ENCODE results near the gene IGFBP6. TPM values are rescaled to one million over a fixed set of nuclear protein-coding genes. Genes with fewer than 3 reads are reported as not detected.

IGFBP6 gene, protein sequence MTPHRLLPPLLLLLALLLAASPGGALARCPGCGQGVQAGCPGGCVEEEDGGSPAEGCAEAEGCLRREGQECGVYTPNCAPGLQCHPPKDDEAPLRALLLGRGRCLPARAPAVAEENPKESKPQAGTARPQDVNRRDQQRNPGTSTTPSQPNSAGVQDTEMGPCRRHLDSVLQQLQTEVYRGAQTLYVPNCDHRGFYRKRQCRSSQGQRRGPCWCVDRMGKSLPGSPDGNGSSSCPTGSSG
- 0.43 TPM for polyA plus RNA-seq (2013, experiment 1 of 2)
- 0.53 TPM for polyA plus RNA-seq (2013, experiment 2 of 2)

DNA sequence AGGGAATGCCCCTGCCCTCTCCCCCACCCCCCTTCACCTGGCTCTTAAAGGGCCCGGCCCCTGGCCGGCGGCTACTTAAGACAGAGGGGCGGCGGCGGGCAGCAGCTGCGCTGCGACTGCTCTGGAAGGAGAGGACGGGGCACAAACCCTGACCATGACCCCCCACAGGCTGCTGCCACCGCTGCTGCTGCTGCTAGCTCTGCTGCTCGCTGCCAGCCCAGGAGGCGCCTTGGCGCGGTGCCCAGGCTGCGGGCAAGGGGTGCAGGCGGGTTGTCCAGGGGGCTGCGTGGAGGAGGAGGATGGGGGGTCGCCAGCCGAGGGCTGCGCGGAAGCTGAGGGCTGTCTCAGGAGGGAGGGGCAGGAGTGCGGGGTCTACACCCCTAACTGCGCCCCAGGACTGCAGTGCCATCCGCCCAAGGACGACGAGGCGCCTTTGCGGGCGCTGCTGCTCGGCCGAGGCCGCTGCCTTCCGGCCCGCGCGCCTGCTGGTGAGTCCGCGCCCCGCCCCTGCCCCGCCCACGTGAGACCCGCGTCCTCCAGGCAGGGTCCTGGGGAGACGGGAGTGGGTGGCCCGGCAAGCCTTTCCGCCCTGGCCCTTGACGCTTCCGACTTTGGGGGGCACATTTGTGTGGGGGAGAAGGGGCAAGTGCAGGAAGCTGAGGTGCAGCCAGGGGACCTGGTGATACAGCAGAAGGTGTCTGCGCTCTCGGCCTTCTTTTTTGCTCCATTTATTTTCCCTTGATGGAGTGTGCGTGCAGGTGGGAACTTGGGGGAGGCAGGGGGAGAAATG is at the start of gene IGFBP6:
Gene IGFBP6, plus strand, starts transcription at position 104 of the 790 bp plus-strand sequence. Its CDS starts 51 bp downstream, at position 155.
- H3K4me3 ChIP-seq (ENCODE audit: low read length in 2 of 2): peak within 1 kb of the TSS; percentile 40 to 86
- H4K91ac ChIP-seq (ENCODE audit: low read depth, low read length, poor library complexity): peak within 1 kb of the TSS; percentile 35
- peak within 1 kb of the TSS; percentile 99 for H3K4me2 ChIP-seq (ENCODE audit: insufficient read depth, low read length, poor library complexity, severe bottlenecking)
- H3K9me3 ChIP-seq (replicated peaks in 1 of 2; ENCODE audit: control insufficient read depth in 2 of 2, insufficient read depth in 1 of 2, low read depth in 1 of 2, low read length in 2 of 2): no peaks in the 10 kb centered on the region
- H2BK12ac ChIP-seq (ENCODE audit: low read length): peak within 1 kb of the TSS; percentile 78
- peak within 1 kb of the TSS; percentile 76 for H2BK15ac ChIP-seq (ENCODE audit: low read length)
- peak within 1 kb of the TSS; percentile 91 for H2AFZ ChIP-seq (ENCODE audit: low read length)
- peaks cover 12 to 17% of the 10 kb centered on the region in 2 donors for H3K4me1 ChIP-seq (ENCODE audit: control insufficient read depth in 2 of 2, insufficient read depth in 1 of 2, low read depth in 1 of 2, low read length in 2 of 2)
- H2AK5ac ChIP-seq (ENCODE audit: low read depth, low read length): peak within 1 kb of the TSS; percentile 82
- peaks cover 4 to 73% (median 31%) of the 10 kb centered on the region in 3 experiments for H3K27me3 ChIP-seq (ENCODE audit: control insufficient read depth in 3 of 3, insufficient read depth in 3 of 3, low read depth in 1 of 3, low read length in 3 of 3)
- H3K14ac ChIP-seq (ENCODE audit: low read length): peak within 1 kb of the TSS; percentile 97
- no peak within 1 kb of the TSS for H2BK5ac ChIP-seq (ENCODE audit: low read length)
- H3K36me3 ChIP-seq (replicated peaks in 1 of 2; ENCODE audit: control insufficient read depth in 2 of 2, insufficient read depth in 2 of 2, low read length in 2 of 2): no peaks in the 10 kb centered on the region
- no CpG with 5 or more reads among the region's 51 CpGs for WGBS, 2 donors (ENCODE audit: extremely low coverage in 2 of 2, insufficient read length in 2 of 2, insufficient replicate concordance in 1 of 2)
- no peak within 1 kb of the TSS for H3K27ac ChIP-seq (replicated peaks; ENCODE audit: low read length)
- H3K23ac ChIP-seq (ENCODE audit: low read depth, low read length, poor library complexity): peak within 1 kb of the TSS; percentile 87
- no peak within 1 kb of the TSS for H3K4ac ChIP-seq (ENCODE audit: low read length)
- no peaks in the 10 kb centered on the region for H3K79me1 ChIP-seq (ENCODE audit: low read depth, low read length)
- peak within 1 kb of the TSS; percentile 97 for H3K18ac ChIP-seq (ENCODE audit: low read length)
- peak; percentile 40 for DNase-seq (ENCODE audit: low spot score)
- peak within 1 kb of the TSS; percentile 90 for H3K9ac ChIP-seq (ENCODE audit: low read depth, low read length, poor library complexity)
- no peak within 1 kb of the TSS for H4K8ac ChIP-seq (ENCODE audit: low read depth, low read length)
- peak within 1 kb of the TSS; percentile 62 for H2BK120ac ChIP-seq (ENCODE audit: low read depth, low read length)

DNA sequence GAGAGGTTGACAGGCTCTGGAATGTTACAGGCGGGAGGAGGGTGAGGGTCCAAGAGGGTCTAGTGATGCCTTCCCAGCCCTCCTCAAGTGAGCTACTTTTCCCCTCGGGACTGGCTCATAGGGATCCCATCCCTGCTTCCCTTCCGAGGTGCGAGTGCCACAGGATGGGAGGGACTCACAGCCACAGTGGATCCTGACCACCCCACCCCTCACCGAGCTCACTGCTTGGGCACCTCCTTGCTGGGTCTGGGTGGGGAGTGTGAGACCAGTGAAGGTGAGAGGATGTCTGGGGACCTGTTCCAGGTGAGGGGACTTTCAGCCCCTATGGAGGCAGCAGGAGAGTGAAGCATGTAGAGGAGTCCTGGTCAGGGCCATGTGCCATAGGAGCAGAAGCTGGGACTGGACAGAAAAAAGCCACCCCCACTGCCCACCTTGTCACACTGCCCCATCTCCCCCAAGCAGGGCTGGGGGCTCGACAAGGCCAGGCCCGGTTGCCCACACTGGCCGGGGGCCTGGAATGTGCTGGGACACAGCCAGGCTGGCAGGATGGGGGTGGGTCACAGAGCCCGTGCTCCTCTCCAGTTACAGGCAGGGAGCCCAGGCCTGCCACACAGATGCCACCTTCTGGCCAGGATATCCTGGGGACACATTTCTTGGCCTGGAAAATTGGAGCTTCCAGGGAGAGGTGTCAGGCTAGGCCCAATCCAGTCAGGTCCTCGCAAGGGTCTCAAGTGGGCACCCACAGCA is 49.3 kb upstream of the IGFBP6 start:
- peak overlapping the region; percentile 71 for H3K27ac ChIP-seq (replicated peaks; ENCODE audit: low read length)
- peaks cover 0 to under 1% of the 10 kb centered on the region in 2 donors for H3K36me3 ChIP-seq (replicated peaks in 1 of 2; ENCODE audit: control insufficient read depth in 2 of 2, insufficient read depth in 2 of 2, low read length in 2 of 2)
- peak overlapping the region; percentile 28 for H2AK5ac ChIP-seq (ENCODE audit: low read depth, low read length)
- no peak overlapping the region for H4K8ac ChIP-seq (ENCODE audit: low read depth, low read length)
- H3K9me3 ChIP-seq (replicated peaks in 1 of 2; ENCODE audit: control insufficient read depth in 2 of 2, insufficient read depth in 1 of 2, low read depth in 1 of 2, low read length in 2 of 2): no peaks in the 10 kb centered on the region
- no CpG with 5 or more reads among the region's 10 CpGs for WGBS, 2 donors (ENCODE audit: extremely low coverage in 2 of 2, insufficient read length in 2 of 2, insufficient replicate concordance in 1 of 2)
- H3K4ac ChIP-seq (ENCODE audit: low read length): no peak overlapping the region
- H3K4me1 ChIP-seq (ENCODE audit: control insufficient read depth in 2 of 2, insufficient read depth in 1 of 2, low read depth in 1 of 2, low read length in 2 of 2): peaks cover 38 to 45% of the 10 kb centered on the region in 2 donors
- H3K4me2 ChIP-seq (ENCODE audit: insufficient read depth, low read length, poor library complexity, severe bottlenecking): peak overlapping the region; percentile 72
- no peaks in the 10 kb centered on the region for H3K79me1 ChIP-seq (ENCODE audit: low read depth, low read length)
- no peak overlapping the region for H3K14ac ChIP-seq (ENCODE audit: low read length)
- H2BK120ac ChIP-seq (ENCODE audit: low read depth, low read length): no peak overlapping the region
- H3K9ac ChIP-seq (ENCODE audit: low read depth, low read length, poor library complexity): peak overlapping the region; percentile 78
- H4K91ac ChIP-seq (ENCODE audit: low read depth, low read length, poor library complexity): no peak overlapping the region
- no peak overlapping the region for H2BK12ac ChIP-seq (ENCODE audit: low read length)
- peak overlapping the region; percentile 45 for H3K23ac ChIP-seq (ENCODE audit: low read depth, low read length, poor library complexity)
- no peaks in the 10 kb centered on the region for H3K27me3 ChIP-seq (ENCODE audit: control insufficient read depth in 3 of 3, insufficient read depth in 3 of 3, low read depth in 1 of 3, low read length in 3 of 3)
- H3K18ac ChIP-seq (ENCODE audit: low read length): peak overlapping the region; percentile 60
- H2BK5ac ChIP-seq (ENCODE audit: low read length): peak overlapping the region; percentile 2
- DNase-seq (ENCODE audit: low spot score): no peak
- peak overlapping the region; percentile 92 for H2AFZ ChIP-seq (ENCODE audit: low read length)
- peak overlapping the region; percentile 1 for H2BK15ac ChIP-seq (ENCODE audit: low read length)
- peak overlapping the region in 1 of 2 donors; percentile 45 for H3K4me3 ChIP-seq (ENCODE audit: low read length in 2 of 2)

DNA sequence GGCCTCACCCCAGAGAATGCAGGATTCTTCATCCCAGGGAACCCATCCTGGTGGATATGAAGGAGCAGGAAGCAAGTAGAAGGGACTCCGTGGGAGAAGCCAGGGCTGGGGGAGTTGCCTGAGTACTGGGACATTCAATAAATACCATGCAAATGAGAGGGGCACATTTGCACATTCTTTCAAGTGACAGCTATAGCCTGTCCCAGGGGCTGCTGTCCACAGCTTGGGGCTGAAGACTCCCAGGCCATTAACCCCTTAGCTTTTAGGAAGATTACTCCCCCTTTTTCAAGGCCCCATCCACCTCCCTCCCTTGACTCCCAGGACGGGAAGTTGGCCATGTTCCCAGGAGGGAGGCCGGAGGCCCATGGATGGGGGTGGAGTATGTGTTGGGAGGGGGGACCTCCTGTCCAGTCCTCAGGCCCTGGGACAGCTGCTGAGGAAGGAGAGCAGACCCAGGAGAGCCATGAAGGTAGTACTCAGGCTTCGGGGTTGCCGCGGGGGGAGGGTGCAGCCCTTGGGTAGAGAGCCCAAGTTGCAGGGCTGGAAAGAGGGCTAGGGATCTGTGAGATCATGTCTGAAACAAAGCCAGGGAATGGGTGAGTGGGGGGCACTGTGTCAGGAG is 48.6 kb upstream of the IGFBP6 start:
- Histone ChIP-seq H2AK5ac (ENCODE audit: low read depth, low read length) (peak overlapping the region; percentile 89), H3K4me3 (ENCODE audit: low read length in 2 of 2) (peak overlapping the region in 1 of 2 donors; percentile 47), H3K79me1 (ENCODE audit: low read depth, low read length) (no peaks in the 10 kb centered on the region), H2BK5ac (ENCODE audit: low read length) (no peak overlapping the region), H4K8ac (ENCODE audit: low read depth, low read length) (no peak overlapping the region), H3K18ac (ENCODE audit: low read length) (peak overlapping the region; percentile 77), H2AFZ (ENCODE audit: low read length) (peak overlapping the region; percentile 92), H3K27ac (replicated peaks; ENCODE audit: low read length) (peak overlapping the region; percentile 71), H2BK120ac (ENCODE audit: low read depth, low read length) (no peak overlapping the region), H3K23ac (ENCODE audit: low read depth, low read length, poor library complexity) (peak overlapping the region; percentile 77), H3K27me3 (ENCODE audit: control insufficient read depth in 3 of 3, insufficient read depth in 3 of 3, low read depth in 1 of 3, low read length in 3 of 3) (no peaks in the 10 kb centered on the region), H3K14ac (ENCODE audit: low read length) (no peak overlapping the region), H3K4ac (ENCODE audit: low read length) (no peak overlapping the region), H3K4me2 (ENCODE audit: insufficient read depth, low read length, poor library complexity, severe bottlenecking) (no peak overlapping the region), H3K4me1 (ENCODE audit: control insufficient read depth in 2 of 2, insufficient read depth in 1 of 2, low read depth in 1 of 2, low read length in 2 of 2) (peaks cover 38 to 49% of the 10 kb centered on the region in 2 donors), H2BK12ac (ENCODE audit: low read length) (no peak overlapping the region), H3K36me3 (replicated peaks in 1 of 2; ENCODE audit: control insufficient read depth in 2 of 2, insufficient read depth in 2 of 2, low read length in 2 of 2) (no peaks in the 10 kb centered on the region), H3K9me3 (replicated peaks in 1 of 2; ENCODE audit: control insufficient read depth in 2 of 2, insufficient read depth in 1 of 2, low read depth in 1 of 2, low read length in 2 of 2) (no peaks in the 10 kb centered on the region), H2BK15ac (ENCODE audit: low read length) (peak overlapping the region; percentile 59), H3K9ac (ENCODE audit: low read depth, low read length, poor library complexity) (no peak overlapping the region), H4K91ac (ENCODE audit: low read depth, low read length, poor library complexity) (no peak overlapping the region)
- no CpG with 5 or more reads among the region's 6 CpGs for WGBS, 2 donors (ENCODE audit: extremely low coverage in 2 of 2, insufficient read length in 2 of 2, insufficient replicate concordance in 1 of 2)
- no peak for DNase-seq (ENCODE audit: low spot score)
